ENCODE measurements around the gene NDUFS1. TPM values are rescaled to one million over a fixed set of nuclear protein-coding genes. Genes with fewer than 3 reads are reported as not detected.

Gene NDUFS1
- polyA plus RNA-seq, 1 of the 3 experiments (the other 2 are of a cell fraction), result 54.8 TPM

GRCh38 chr2:206105541-206105940, 53.7 kb downstream of the NDUFS1 start (continued):
- TF ChIP-seq REST (IDR thresholded peaks at IDR 0.05; ENCODE audit: low read depth, low read length) (no peak), EP300 (IDR thresholded peaks at IDR 0.05; ENCODE audit: borderline replicate concordance in 1 of 2, low read depth in 1 of 2, low read length in 1 of 2) (no peak), GABPA (IDR thresholded peaks at IDR 0.05; ENCODE audit: low read depth) (no peak), TEAD4 (IDR thresholded peaks at IDR 0.05; ENCODE audit: borderline replicate concordance, insufficient read depth) (no peak), FOXJ3 (CRISPR knock-in tag; IDR thresholded peaks at IDR 0.05) (no peak), TAF1 (IDR thresholded peaks at IDR 0.05; ENCODE audit: borderline replicate concordance, low read depth, low read length) (no peak)

GRCh38 chr2:206105038-206105437, 54.2 kb downstream of the NDUFS1 start:
- DNase-seq, result no peak
- TF ChIP-seq FOXM1 (IDR thresholded peaks at IDR 0.05; ENCODE audit: low read depth), result no peak
- no peak for TF ChIP-seq NRF1 (IDR thresholded peaks at IDR 0.05; ENCODE audit: low read depth, low read length)
- no peak for TF ChIP-seq EZH2phosphoT487 (IDR thresholded peaks at IDR 0.05; ENCODE audit: borderline replicate concordance, low read depth)
- TF ChIP-seq MXI1 (IDR thresholded peaks at IDR 0.05; ENCODE audit: low read depth, low read length), result no peak
- no peak for TF ChIP-seq USF1 (IDR thresholded peaks at IDR 0.05; ENCODE audit: borderline replicate concordance, low read depth)
- no peak for TF ChIP-seq RFX5 (IDR thresholded peaks at IDR 0.05; ENCODE audit: low read length)
- TF ChIP-seq CHD2 (IDR thresholded peaks at IDR 0.05; ENCODE audit: low read length, partially characterized antibody), result no peak
- no peak for TF ChIP-seq IRF3 (IDR thresholded peaks at IDR 0.05; ENCODE audit: low read depth, low read length)
- no peak for TF ChIP-seq RAD21 (IDR thresholded peaks at IDR 0.05; ENCODE audit: low read length)
- no peak for TF ChIP-seq PBX3 (IDR thresholded peaks at IDR 0.05)
- TF ChIP-seq RXRA (IDR thresholded peaks at IDR 0.05; ENCODE audit: borderline replicate concordance, low read depth), result no peak
- no peak for TF ChIP-seq CTCF (IDR thresholded peaks at IDR 0.05)
- TF ChIP-seq ZBTB33 (IDR thresholded peaks at IDR 0.05; ENCODE audit: borderline replicate concordance, low read depth), result no peak
- TF ChIP-seq TEAD4 (IDR thresholded peaks at IDR 0.05; ENCODE audit: borderline replicate concordance, insufficient read depth), result no peak
- TF ChIP-seq EP300 (IDR thresholded peaks at IDR 0.05; ENCODE audit: borderline replicate concordance in 1 of 2, low read depth in 1 of 2, low read length in 1 of 2), result no peak
- CTCF ChIA-PET, result interaction anchor here (1.8 kb wide), 1 partner anchor 19 kb away, joined by 7 read pairs; the partner anchor contains the start of gene INO80D

More at GRCh38 chr2:206105038-206105437, 54.2 kb downstream of the NDUFS1 start:
- Histone ChIP-seq H3K36me3 (replicated peaks in 1 of 2; ENCODE audit: control insufficient read depth in 1 of 2, insufficient read depth in 2 of 2, low read length in 1 of 2) (no peaks in the 10 kb centered on the region), H3K9me3 (no peaks in the 10 kb centered on the region), H3K4me3 (ENCODE audit: low read depth in 2 of 2, low read length in 1 of 2) (no peak overlapping the region), H3K79me2 (ENCODE audit: insufficient read depth) (no peaks in the 10 kb centered on the region), H2AFZ (ENCODE audit: low read depth) (no peak overlapping the region), H3K9me2 (no peaks in the 10 kb centered on the region), H3K4me1 (ENCODE audit: control insufficient read depth in 1 of 2, insufficient read depth in 2 of 2, low read depth in 1 of 2, low read length in 1 of 2) (no peaks in the 10 kb centered on the region), H3F3A (replicated peaks; ENCODE audit: insufficient read depth) (no peaks in the 10 kb centered on the region), H3K27me3 (ENCODE audit: insufficient read depth) (no peaks in the 10 kb centered on the region), H3K27ac (ENCODE audit: low read depth in 2 of 2, low read length in 1 of 2) (no peak overlapping the region), H3K4me2 (no peak overlapping the region), H3K9ac (no peak overlapping the region), H4K20me1 (ENCODE audit: insufficient read depth) (no peaks in the 10 kb centered on the region)
- WGBS (ENCODE audit: low lambda C conversion rate), result 88% methylated on average over 4 of the region's 4 CpGs
- POLR2A ChIA-PET, result no interaction called here

All from SK-N-SH (cell line).